Lower lobe of right lung (tissue), 2 donors: ENCODE data around the gene CD58. TPM values are rescaled to one million over a fixed set of nuclear protein-coding genes. Genes with fewer than 3 reads are reported as not detected.
"Not testable (repeated sequence)": the region's sequence is repeated elsewhere in the genome, so short reads cannot be mapped to it uniquely, and the experiment has no call there.

ENCODE experiments used
- ATAC-seq, 2 donors: fragments of 200-7000 bp; cut with Tn5 transposase; one replicate each; pipeline ENCODE4 v1.9.1; 2020 to 2022; ENCODE audit warnings: mild to moderate bottlenecking in 2 of 2, moderate library complexity in 2 of 2
- DNase-seq: peaks from one replicate; pipeline ENCODE4 v3.0.0-alpha.2; 2020
- H3K27ac ChIP-seq: fragments of 200-600 bp; one replicate; pipeline ENCODE4 v1.8.0; 2022
- H3K27me3 ChIP-seq: fragments of 200-600 bp; one replicate; pipeline ENCODE4 v1.8.0; 2022; ENCODE audit warnings: low read depth
- H3K36me3 ChIP-seq: fragments of 200-600 bp; one replicate; pipeline ENCODE4 v1.8.0; 2022; ENCODE audit warnings: mild to moderate bottlenecking
- H3K4me1 ChIP-seq: fragments of 200-600 bp; one replicate; pipeline ENCODE4 v1.8.0; 2022
- H3K4me3 ChIP-seq: fragments of 200-600 bp; one replicate; pipeline ENCODE4 v1.8.0; 2022; ENCODE audit warnings: mild to moderate bottlenecking
- H3K9me3 ChIP-seq: fragments of 200-600 bp; one replicate; pipeline ENCODE4 v1.8.0; 2022
- CTCF ChIP-seq: fragments of 200-600 bp; IDR thresholded peaks from one replicate; pipeline ENCODE4 v1.8.0; 2022; ENCODE audit warnings: antibody characterized with exemption, mild to moderate bottlenecking
- intact Hi-C: fragments of 100-400 bp; cut with DNase I; formaldehyde crosslinking; loops from one replicate; pipeline ENCODE4 v1.11.0; 2022
- long read RNA-seq: library from polyadenylated mRNA; unstranded; transcript quantifications from one replicate; pipeline ENCODE4 v2.0.0, GENCODE V29; 2021
- total RNA-seq: library from RNA; stranded (reverse); fragmentation: NEBNext Ultra II Directional; extraction: Animal tissue kit (Norgen Biotek cat#: 25700); gene quantifications from one replicate; pipeline ENCODE4 v1.2.1, GENCODE V29; 2021
- donor health status: DM: no; HTN: yes; CAD: no; lungs with severe emphysema.

The CD58 gene, protein sequence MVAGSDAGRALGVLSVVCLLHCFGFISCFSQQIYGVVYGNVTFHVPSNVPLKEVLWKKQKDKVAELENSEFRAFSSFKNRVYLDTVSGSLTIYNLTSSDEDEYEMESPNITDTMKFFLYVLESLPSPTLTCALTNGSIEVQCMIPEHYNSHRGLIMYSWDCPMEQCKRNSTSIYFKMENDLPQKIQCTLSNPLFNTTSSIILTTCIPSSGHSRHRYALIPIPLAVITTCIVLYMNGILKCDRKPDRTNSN
- total RNA-seq: 39.5 TPM
- long read RNA-seq, transcript CD58-202 (6 exons, 1,098 nt): major isoform, 26 of 61 reads
- long read RNA-seq, transcript CD58-201 (4 exons, 892 nt): minor isoform, 12 of 61 reads
- long read RNA-seq, partial matches to known transcripts: 0 of 61 reads
- long read RNA-seq, other reads (novel, unspliced or antisense): 18 of 61 reads

DNA sequence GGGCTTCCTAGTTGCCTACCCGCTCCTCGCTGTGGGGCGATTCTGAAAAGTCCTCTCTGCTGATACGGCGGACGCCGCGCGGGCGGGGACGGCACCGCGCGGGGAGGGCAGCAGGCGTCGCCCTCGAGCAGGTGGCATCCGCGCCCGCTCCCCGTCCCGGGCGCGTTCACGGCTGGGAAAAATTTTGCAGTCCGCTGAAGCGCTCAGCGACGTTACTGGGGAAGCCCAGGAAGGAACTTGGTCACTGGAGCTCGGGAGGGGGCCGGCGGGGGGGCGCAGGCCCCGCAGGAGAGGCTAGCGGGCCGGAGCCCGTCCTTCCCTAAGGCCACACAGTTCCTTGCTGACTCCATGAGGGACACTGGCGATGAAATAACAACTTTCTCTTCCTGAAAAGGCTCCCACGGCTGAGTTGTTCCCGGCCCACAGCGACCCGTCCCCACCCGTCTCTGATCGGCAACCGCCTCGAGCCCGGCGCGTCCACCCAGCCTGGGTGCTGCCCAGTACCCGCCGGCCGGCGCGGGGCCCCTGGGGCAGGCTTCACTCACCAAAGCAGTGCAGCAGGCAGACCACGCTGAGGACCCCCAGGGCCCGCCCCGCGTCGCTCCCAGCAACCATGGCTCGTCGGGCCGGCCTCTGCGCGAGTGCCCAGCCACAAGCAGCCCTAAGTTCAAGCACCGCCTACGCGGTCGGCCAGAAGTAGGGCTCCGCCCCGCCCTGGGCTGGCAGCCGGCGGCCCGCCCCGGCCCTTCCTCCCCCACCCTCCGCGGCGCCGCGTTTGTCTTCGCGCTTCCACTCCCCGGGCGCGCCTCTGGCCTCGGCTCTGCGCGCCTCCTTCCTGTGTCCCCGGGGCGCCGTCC is at the start of gene CD58:
CD58 (minus strand) TSS at position 669 of the 857 bp plus-strand sequence; CDS start at position 615, 54 bp downstream.
- peak; percentile 96 for DNase-seq
- Histone ChIP-seq H3K27me3 (no peaks in the 10 kb centered on the region), H3K9me3 (no peaks in the 10 kb centered on the region), H3K4me1 (peaks cover 54% of the 10 kb centered on the region), H3K4me3 (peak within 1 kb of the TSS; percentile 80), H3K36me3 (no peaks in the 10 kb centered on the region), H3K27ac (peak within 1 kb of the TSS; percentile 99)
- peak; percentile 75 for TF ChIP-seq CTCF
- peak; percentile 97 for ATAC-seq
- intact Hi-C loops: no loop called here

GRCh38 chr1:116620392-116620791 is 49.6 kb upstream of the CD58 start:
- H3K27me3 ChIP-seq, ATAC-seq, intact Hi-C loops, H3K4me3 ChIP-seq, H3K36me3 ChIP-seq, H3K9me3 ChIP-seq, DNase-seq, H3K27ac ChIP-seq, H3K4me1 ChIP-seq: not testable (repeated sequence)

GRCh38 chr1:116619106-116619505 is 48.3 kb upstream of the CD58 start:
- H3K36me3 ChIP-seq, H3K9me3 ChIP-seq, H3K4me1 ChIP-seq, DNase-seq, H3K27ac ChIP-seq, H3K4me3 ChIP-seq, H3K27me3 ChIP-seq, ATAC-seq, intact Hi-C loops: not testable (repeated sequence)

DNA sequence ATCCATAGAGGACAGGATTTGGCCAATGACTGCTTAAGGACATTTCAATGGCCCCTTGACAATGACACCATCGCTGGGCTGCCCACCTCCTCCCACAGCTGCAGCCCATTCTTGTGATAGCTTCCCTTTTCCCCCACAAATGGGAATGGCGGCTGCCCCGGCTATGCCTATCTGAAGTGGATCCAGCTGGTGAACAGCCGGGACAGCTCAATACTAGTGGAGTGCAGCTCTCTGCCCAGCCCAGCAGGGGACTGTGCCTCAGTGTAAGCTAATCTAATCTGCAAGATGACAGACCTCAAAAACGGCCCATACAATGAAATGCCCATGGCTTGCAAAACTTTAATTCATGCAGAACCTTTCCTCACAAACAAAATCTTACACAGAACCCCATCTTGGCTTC is 47.0 kb upstream of the CD58 start:
- ATAC-seq, intact Hi-C loops, H3K4me3 ChIP-seq, H3K4me1 ChIP-seq, H3K27me3 ChIP-seq, H3K36me3 ChIP-seq, H3K9me3 ChIP-seq, H3K27ac ChIP-seq, DNase-seq: not testable (repeated sequence)

DNA sequence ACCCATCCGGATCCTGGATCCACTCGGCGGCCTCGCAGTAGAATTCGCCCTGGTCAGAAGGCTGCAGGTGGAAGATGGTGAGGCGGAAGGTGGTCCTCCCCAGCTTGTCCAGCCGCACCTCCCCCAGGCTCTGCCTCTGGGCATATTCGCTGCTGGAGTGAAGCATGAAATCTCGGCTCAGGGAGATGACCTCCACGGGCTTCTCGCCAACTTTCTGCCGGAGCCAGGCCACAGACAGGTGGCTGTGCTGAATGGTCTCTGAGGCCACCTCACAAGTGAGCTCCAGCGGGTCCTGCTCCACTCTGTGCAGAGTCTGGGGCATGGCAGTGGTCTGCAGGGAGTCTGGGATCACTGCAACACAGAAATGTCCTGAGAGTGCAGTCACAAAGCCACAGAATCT is 43.0 kb upstream of the CD58 start:
- H3K27ac ChIP-seq, H3K4me1 ChIP-seq, H3K4me3 ChIP-seq, ATAC-seq, intact Hi-C loops, H3K9me3 ChIP-seq, DNase-seq, H3K27me3 ChIP-seq, H3K36me3 ChIP-seq: not testable (repeated sequence)

DNA sequence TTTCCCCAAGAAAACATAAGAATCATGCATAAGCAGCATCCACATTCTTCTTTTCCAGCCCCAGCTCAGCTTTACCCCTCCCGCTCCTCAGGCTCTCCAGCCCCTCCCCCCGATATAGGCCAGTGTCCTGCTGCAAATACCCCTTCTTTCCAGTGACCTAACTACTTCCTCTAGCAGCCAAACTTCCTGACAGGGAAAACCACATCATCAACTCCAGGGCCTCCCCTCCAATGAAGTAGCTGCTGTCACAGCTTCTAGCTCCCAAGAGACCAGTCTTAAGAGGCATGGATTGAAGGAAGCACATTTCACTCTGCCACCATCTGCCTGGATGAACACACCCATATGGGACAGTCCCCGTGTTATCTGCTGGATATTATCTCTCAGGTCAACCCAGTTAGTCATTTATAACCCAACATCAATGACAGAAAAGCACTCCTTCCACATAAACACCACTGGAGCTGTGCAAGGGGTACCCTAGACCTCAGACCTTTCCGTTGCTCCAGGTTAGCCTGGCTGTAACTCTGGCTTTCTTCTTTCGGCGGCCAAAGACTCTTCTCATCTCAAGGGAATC is 39.1 kb upstream of the CD58 start:
- H3K9me3 ChIP-seq, intact Hi-C loops, ATAC-seq, H3K4me1 ChIP-seq, H3K36me3 ChIP-seq, H3K4me3 ChIP-seq, H3K27ac ChIP-seq, H3K27me3 ChIP-seq, DNase-seq: not testable (repeated sequence)

GRCh38 chr1:116608841-116609240 is 38.0 kb upstream of the CD58 start:
- H3K4me1 ChIP-seq, H3K27ac ChIP-seq, H3K4me3 ChIP-seq, H3K9me3 ChIP-seq, DNase-seq, H3K36me3 ChIP-seq, intact Hi-C loops, H3K27me3 ChIP-seq: not testable (repeated sequence)
- ATAC-seq: peak in 1 of 2 donors; percentile 30

DNA sequence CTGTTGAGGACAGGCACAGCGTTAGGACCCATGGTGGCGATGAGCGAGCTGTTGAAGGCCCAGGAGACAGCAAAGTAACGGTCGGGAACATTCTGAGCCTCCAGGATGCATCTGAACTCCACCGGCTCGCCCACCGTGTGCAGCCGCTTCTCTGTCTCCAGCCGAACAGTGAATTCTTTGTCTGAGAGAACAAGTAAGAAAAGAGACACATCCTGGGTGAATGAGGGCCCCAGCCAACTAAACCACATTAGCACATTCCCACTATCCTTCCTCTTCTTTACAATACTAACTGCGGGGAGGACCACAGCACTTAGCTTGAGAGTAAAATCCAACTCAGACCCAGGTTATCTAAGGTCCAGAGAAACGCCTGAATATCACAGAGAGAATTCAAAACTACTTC is 37.3 kb upstream of the CD58 start:
- intact Hi-C loops, H3K27me3 ChIP-seq, H3K36me3 ChIP-seq, H3K9me3 ChIP-seq, H3K4me3 ChIP-seq, H3K4me1 ChIP-seq, H3K27ac ChIP-seq, ATAC-seq, DNase-seq: not testable (repeated sequence)

- H3K9me3 ChIP-seq, intact Hi-C loops, H3K4me3 ChIP-seq, DNase-seq, H3K27ac ChIP-seq, H3K27me3 ChIP-seq, H3K36me3 ChIP-seq, H3K4me1 ChIP-seq: not testable (repeated sequence)
- peak; percentile 27 to 81 for ATAC-seq
These were observed 36.6 kb upstream of the CD58 start for GRCh38 chr1:116607463-116607862.

DNA sequence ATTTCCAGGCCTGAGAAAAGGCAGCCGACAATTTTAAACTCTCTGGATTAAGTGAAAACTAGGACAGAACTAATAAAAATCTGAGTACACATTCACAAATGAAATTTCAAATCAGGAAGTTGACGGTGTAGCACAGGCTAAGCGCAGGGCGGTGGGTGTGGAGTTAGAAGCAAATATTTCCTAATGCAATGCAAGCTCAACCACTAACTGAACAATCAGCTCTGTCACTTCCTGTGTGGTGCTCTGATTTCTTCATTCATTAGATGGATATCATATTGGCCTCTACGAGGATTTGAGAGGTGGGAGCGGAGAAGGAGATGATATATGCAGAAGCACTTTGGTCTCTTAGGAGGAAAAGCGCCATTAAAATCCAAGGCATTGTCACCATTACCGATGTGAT is 35.2 kb upstream of the CD58 start:
- H3K4me1 ChIP-seq, H3K27ac ChIP-seq, H3K9me3 ChIP-seq, H3K4me3 ChIP-seq, H3K27me3 ChIP-seq, intact Hi-C loops, H3K36me3 ChIP-seq: not testable (repeated sequence)
- ATAC-seq (peak; percentile 78 to 84), DNase-seq (peak; percentile 71)
